Measurements from ENCODE around the gene ARHGDIG. TPM values are rescaled to one million over a fixed set of nuclear protein-coding genes. Genes with fewer than 3 reads are reported as not detected.
"Not testable (repeated sequence)": the region's sequence is repeated elsewhere in the genome, so short reads cannot be mapped to it uniquely, and the experiment has no call there.

ARHGDIG gene
- polyA plus RNA-seq (2013, experiment 1 of 2; ENCODE audit: insufficient read length): not detected
- polyA plus RNA-seq (2013, experiment 2 of 2; ENCODE audit: insufficient read length): 0.32 TPM

DNA sequence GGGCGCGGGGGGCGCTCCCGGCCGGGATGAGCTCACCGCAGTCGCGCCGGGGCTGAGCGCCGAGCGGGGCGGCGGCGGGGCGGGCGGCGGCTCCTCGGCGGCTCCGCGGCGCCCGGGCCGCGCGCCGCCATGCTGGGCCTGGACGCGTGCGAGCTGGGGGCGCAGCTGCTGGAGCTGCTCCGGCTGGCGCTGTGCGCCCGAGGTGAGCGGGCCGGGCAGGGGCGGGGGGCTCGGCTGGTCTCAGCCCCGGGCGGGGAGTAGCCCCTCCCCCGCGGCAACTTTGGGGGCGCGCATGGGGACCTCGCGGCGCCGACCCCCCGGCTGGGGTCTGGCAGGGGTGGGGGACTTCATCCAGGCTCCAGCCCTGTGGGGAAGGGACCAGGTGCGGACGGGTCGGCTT, at the start of gene ARHGDIG:
ARHGDIG (plus strand) TSS at position 40 of the 400 bp plus-strand sequence; CDS start at position 130, 90 bp downstream.
- DNase-seq: no peak

DNA sequence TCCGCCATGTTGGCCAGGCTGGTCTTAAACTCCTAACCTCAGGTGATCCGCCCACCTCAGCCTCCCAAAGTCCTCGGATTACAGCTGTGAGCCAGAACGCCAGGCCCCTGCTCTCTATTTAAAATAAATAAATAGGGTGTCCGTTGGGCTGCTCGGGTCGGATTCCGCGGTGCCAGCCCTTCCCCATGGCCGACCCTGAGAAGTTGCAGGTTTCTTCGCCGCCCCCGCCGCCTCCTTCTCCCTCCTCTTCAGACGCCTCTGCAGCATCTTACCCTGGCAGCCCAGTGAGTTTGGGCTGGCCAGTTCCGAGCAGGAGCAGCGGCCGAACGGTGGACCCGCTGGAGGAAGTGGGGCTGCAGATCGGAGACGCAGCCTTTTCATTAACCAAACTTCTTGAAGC, 49.4 kb upstream of the ARHGDIG start:
- no peak for DNase-seq

DNA sequence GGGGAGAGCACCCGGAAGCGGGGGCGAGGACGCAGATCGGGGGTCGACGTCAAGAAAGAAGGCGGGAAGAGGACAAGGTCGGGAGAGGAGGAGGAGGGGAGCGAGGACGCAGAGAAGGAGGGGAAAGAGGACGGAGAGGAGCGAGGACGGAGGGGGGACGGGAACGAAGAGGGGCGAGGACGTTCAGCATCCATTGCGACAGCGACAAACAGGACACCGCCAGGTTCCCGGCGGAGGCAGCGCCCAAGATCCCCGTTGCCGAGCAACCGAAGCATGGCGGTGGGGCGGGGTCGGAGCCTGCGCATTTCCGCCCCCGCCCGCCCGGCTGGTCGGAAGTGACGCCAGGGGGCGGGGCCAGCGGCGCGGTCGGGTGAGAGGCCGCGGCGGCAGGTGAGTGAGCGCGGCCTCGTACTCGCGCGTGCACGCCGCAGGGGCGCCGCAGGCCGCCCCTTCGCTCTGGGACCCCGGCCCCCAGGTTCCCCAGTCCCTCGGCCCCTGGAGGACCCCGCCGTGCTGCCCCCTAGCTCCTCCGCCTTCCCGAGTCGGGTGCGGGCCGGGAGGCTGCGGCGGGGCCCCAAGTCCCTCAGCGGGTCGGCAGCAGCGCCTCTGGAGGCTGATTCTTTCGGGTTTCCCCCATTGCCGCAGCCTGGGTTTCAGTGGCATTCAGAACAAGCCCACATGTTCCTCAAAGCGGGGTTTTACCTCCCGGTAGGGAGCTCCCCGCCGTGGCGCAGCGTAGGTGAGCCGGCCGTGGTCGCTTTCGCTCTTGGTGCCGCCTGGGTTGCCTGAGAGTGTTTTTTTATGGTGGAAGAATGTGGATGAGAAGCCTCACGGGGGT, 45.7 kb upstream of the ARHGDIG start, which contains the start of gene FAM234A:
FAM234A (plus strand) TSS at position 354 of the 838 bp plus-strand sequence. CDS start 19,593 bp downstream, outside the sequence.
- peak; percentile 91 for DNase-seq

DNA sequence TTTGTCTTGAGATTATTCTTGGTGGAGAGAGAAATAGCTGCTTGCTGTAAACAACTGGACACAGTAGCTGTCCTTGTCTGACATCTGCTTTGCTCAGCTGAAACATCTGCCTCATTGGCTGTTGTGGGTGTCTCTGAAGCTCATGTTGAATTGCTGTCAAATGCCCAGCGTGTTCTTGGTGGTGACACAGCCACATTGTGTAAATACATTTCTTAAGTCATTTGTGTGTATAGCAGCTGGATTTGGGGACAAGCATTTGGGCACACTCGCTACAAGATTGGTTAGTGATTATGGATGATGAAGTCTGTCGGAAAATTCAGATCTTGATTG, 40.5 kb upstream of the ARHGDIG start:
- DNase-seq: no peak

DNA sequence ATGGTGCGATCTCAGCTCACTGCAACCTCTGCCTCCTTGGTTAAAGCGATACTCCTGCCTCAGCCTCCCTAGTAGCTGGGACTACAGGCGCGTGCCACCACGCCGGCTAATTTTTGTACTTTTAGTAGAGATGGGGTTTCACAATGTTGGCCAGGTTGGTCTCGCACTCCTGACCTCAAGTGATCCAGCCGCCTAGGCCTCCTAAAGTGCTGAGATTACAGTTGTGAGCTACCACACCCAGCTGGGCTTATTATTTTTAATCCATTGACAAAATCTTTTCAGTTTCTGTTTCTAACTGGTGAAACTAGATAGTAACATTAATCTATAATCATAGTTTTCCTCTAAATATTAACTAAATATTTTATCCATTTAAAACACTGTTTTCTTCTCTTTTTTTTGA, 39.8 kb upstream of the ARHGDIG start:
- DNase-seq: no peak

DNA sequence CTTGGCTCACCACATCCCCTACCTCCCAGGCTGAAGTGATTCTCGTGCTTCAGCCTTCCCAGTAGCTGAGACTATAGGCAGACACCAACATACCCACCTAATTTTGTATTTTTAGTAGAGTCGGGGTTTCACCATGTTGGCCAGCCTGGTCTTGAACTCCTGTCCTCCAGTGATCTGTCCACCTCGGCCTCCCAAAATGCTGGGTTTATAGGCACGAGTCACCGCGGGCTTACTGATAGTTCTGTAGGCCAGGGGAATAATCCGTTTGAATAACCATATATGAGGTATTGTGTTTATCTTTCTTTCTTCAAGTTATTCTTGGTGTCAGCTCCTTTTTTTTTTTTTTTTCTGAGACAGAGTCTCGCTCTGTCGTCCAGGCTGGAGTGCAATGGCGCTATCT, 38.1 kb upstream of the ARHGDIG start:
- peak; percentile 7 for DNase-seq

DNA sequence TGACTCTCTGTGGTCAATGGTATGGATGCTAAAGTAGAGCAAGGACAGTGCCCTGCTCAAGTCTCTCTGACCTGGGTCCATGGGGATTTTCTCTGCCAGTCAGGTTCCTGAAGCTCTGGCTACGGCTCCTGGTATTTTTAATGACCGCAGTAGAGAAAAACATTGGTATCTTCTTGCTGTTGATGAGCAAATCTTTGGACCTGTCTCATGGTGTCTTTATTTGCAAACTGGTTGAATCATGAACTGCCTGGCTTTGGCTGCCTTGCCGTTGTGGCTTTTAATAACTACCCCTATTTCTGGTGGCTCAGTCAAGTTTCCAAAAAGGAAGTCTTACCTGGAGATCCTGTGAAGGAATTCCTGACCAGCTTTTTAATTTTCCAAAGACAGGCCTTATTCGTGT, 37.0 kb upstream of the ARHGDIG start:
- no peak for DNase-seq

DNA sequence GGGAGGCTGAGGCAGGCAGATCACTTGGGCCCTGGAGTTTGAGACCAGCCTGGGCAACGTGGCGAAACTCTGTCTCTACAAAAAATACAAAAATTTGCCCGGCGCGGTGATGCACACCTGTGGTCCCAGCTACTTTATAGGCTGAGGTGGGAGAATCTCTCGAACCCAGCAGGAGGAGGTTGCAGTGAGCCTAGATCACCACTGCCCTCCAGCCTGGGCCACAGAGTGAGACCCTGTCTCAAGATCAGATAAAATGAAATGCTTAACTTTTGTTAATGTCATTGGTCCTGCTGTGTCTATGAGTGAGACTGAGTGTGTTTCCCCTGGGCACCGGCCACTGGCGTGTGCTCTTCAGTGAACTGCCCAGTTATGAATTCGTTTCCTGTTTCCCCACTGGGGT, 35.3 kb upstream of the ARHGDIG start:
- no peak for DNase-seq

DNA sequence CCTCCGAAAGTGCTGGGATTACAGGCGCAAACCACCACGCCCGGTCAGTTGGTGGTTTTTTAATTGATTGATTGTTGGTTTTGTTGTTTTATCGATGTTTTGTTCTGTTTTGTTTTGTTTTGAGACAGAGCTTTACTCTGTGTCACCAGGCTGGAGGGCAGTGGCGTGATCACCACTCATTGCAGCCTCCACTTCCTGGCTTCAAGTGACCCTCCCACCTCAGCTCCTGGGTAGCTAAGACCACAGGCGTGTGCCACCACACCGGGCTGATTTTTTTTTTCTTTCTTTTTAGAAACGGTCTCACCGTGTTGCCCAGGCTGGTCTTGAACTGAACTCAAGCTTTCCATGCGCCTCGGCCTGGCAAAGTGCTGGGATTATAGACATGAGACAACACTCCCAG, 33.4 kb upstream of the ARHGDIG start:
- DNase-seq: no peak

DNA sequence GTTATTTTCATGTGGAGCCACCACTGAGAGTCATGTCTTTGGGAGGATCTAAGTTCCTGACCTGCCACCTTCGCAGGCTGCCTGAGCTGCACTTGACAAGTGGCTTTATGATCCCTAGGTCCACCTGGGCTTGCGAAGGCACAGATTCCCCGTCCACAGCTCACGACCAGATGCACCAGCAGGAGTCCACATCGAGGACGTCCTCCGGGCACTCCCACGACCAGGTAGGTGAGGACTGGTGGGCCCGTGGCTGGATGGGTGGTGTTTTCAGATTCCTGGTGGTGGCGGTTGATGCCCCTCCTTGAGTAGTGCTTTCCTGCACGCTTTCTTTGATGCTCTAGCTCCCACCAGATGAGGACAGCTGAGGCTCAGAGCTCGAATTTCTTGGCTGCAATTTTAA, 31.0 kb upstream of the ARHGDIG start:
- no peak for DNase-seq

DNA sequence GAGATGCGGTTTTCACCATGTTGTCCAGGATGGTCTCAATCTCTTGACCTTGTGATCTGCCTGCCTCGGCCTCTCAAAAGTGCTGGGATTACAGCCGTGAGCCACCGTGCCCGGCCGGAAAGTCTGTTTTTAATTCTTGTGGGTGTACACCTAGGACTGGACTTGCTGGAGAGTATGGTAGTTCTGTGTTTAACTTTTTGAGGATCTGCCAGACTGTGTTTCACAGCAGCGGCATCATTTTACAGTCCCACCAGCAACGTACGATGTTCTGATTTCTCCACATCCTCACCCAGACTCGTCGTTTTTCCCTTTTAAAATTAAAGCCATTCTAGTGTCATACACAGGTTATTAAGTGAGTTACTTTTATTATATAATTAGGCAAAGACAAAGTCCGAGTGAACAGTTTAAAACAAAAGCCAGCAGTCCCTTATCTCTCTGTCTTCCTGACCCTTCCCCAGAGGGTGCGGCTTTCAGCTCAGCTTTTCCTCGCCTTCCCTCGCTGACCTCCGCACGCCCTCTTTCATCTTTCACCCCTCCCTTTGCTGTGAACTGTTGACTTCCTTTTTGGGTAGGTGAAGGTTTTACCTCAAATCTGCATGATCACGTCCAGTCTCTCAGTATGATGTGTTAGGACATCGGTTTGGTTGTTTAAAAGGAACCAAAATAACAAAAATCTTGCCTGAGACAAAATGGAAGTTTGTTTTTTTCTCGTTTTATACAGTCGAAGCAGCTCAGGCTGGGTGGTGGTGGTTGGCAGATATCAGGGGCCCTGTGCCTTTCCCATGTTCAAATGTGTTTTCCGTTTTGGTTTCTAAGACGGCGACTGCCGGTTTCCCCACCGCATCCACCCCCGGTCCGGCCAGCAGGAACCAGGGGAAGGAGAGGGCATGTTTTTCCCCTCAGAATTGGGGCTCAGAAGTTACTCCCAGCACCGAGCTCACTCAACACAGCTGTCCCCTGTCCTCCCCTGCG, 27.7 kb upstream of the ARHGDIG start:
- DNase-seq: no peak

DNA sequence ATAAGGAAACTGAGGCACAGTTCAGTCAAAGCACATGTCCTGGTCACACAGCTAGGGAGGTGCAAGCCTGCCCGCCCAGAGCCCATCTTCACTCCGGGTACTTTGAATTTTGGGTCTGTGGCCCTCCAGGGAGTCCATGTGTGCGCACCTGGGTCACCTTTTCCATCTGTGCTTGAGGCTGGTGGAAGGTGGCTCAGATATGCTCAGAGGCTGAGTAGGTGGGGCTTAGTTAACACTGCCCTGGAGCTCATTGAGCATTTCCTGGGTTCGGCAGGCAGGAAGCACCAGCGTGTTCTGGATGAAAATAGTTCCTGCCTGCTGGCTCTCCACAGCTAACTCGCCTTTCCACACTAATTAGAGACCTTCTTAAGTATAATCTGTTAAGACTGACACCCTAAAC, 26.6 kb upstream of the ARHGDIG start:
- DNase-seq: no peak

DNA sequence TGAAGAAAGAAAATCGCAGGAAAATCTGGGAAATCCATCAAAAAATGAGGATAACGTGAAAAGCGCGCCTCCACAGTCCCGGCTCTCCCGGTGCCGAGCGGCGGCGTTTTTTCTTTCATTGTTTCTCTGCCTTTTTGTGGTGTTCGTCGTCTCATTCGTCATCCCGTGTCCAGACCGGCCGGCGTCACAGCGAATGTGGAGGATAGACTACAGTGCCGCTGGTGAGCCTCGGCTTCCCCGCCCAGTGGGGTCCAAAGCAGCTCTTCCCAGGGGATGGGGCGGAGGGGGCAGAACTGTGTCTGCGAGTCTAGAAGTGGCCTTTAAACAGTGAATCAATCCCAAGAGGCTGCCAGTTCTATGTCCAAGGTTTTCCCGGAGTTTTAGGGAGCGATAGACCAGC, 25.9 kb upstream of the ARHGDIG start:
- no peak for DNase-seq

DNA sequence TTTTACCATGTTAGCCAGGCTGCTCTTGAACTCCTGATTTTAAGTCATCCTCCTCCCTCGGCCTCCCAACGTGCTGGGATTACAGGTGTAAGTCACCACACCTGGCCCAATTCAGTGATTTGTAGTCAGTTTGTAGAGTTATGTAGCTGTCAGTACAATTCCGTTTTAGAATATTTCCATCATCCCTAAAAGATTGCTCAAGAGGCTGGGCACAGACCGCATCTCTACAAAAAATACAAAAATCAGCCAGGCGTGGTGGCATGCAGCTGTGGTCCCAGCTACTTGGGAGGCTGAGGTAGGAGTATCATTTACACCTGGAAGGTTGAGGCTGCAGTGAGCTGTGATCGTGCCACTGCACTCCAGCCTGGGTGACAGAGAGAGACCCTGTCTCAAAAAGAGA, 25.2 kb upstream of the ARHGDIG start:
- no peak for DNase-seq

DNA sequence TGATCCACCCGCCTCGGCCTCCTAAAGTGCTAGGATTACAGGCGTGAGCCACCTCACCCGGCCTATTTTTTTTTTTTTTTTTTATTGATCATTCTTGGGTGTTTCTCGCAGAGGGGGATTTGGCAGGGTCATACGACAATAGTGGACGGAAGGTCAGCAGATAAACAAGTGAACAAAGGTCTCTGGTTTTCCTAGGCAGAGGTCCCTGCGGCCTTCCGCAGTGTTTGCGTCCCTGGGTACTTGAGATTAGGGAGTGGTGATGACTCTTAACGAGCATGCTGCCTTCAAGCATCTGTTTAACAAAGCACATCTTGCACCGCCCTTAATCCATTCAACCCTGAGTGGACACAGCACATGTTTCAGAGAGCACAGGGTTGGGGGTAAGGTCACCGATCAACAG, 22.3 kb upstream of the ARHGDIG start:
- DNase-seq: not testable (repeated sequence)

DNA sequence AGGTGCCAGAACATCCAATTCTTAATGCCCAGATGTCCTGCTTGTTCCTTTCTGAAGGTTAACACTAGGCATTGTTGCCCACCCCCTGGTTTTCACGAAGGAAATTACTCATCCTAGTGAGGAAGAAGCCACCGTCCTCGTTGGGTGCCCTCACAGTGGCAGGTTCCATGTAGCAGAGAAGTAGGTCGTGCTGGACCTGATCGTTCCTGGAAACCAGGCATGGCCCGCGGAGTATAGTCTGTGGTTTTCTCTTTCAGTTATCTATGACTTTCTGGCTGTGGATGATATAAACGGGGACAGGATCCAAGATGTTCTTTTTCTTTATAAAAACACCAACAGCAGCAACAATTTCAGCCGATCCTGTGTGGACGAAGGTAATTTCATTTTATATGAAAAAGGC, 21.2 kb upstream of the ARHGDIG start:
- no peak for DNase-seq

DNA sequence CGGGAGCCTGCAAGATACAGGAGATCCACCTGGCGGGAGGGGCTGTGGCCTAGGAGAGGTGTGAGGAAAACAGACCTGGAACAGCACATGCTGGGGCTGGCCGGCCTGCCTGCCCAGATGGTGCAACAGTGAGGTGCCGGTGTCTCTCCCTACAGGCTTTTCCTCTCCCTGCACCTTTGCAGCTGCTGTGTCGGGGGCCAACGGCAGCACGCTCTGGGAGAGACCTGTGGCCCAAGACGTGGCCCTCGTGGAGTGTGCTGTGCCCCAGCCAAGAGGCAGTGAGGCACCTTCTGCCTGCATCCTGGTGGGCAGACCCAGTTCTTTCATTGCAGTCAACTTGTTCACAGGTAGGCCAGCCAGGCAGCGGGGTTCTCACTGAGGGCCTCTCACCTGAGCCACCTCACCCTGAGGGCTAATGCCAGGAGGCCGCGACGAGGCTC, 20.6 kb upstream of the ARHGDIG start:
- no peak for DNase-seq

DNA sequence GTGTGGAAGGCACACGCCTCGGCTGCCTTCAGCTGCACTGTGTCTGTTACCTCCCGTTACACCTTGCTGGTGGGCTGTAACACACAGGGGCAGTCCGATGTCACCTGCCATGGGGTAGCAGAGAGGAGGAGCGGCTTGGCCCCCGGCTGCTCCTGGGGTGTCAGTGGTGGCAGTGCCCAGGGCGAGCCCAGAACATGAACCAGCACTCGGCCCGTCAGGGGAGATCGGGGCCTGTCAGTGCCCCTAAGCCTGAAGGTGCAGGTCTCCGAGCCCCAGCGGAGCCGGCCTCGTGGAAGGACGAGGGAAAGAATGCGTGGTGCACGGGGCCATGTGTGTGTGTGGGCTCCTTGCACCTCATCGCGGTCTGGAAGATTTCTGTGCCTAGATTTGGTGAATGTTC, 20.1 kb upstream of the ARHGDIG start:
- no peak for DNase-seq

DNA sequence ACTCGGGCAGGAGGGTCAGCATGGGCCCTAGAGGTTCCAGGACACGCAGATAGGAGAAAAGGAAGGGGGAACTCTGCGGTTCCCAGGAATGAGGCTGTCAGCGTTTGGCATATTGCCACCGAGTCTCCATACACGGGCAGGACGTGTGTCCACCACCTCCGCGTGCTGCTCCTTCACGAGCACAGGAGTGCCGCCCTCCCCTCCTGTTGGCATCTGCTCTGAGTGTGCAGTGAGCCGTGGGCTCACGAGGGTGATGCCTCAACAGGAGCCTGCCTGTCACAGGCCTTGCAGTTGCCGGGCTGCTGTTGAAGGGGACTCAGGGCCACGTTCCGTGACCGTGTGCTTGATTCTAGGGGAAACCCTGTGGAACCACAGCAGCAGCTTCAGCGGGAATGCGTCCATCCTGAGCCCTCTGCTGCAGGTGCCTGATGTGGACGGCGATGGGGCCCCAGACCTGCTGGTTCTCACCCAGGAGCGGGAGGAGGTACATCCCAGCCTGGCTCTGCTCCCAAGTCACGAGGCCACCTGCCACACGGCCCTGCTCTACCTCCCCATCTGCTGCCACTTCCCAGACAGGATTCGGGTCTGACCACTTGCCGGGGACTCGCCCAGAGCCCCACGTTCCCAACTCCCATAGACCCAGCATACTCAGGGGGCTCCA, 19.2 kb upstream of the ARHGDIG start:
- DNase-seq: no peak

DNA sequence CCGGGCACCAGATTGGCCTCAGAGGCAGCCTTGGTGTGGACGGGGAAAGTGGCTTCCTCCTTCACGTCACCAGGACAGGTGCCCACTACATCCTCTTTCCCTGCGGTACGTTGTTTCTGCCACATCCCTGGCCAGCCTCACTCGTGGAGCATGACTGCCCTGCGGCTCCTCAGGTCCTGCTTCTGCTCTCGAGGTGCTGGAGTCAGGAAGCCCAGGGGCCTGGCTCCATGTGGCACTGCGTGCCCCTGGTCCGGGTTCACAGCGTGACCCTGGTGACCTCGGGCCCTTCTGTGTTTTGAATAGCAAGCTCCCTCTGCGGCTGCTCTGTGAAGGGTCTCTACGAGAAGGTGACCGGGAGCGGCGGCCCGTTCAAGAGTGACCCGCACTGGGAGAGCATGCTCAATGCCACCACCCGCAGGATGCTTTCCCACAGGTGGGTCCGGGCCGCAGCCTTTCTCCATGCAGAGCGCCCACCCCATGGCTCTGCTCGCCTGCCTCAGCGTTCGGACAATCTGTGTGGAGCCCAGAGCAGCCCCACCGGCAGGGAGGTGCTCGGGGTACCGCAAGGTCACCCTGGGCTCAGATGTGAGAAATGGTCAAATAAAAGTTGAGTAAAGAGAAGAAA, 18.2 kb upstream of the ARHGDIG start:
- DNase-seq: no peak

DNA sequence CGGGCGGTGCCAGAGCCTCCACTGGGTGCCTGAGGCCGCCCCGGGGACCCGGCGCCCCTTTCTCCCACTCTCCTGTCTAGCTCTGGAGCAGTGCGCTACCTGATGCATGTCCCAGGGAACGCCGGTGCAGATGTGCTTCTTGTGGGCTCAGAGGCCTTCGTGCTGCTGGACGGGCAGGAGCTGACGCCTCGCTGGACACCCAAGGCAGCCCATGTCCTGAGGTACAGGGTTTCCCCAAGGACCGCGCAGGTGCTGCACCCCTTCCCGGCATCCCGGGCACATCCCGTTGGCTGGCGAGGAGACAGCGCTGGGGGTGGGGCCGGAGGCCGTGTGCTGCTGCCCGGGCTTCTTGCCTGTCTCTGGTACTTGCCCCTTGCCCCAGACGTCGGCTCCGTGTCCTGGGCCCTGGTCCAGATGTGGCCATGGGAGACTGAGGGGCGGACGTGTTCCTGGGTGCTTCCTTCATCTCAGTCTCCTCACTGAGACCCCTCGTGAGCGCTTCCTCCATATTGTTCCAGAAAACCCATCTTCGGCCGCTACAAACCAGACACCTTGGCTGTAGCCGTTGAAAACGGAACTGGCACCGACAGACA, 17.1 kb upstream of the ARHGDIG start:
- no peak for DNase-seq

DNA sequence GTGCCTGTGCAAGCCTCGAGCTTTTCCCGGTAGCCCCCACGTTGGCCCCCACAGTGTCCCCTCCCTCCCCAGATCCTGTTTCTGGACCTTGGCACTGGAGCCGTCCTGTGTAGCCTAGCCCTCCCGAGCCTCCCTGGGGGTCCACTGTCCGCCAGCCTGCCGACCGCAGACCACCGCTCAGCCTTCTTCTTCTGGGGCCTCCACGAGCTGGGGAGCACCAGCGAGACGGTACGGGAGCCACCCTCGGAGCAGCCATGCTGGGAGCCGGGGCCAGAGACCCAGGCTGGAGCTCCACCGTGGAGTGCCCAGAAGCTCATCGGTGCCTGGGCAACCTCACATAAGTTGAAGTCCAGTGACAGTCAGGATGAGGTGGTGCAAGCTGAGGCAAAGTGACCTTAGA, 16.4 kb upstream of the ARHGDIG start:
- no peak for DNase-seq
